ENCODE measurements around the gene F7.

- TF ChIP-seq POLR2A (IDR thresholded peaks at IDR 0.05; ENCODE audit: low read length): no peak
- no peak for TF ChIP-seq GATA1 (IDR thresholded peaks at IDR 0.05; ENCODE audit: low read depth, low read length)
Observed at GRCh38 chr13:113077566-113077952, 28.0 kb upstream of the F7 start.
